ENCODE data around the gene COL4A1. TPM values are rescaled to one million over a fixed set of nuclear protein-coding genes. Genes with fewer than 3 reads are reported as not detected.

COL4A1 gene
- total RNA-seq, 1 experiment from 2014 or later = 591 TPM

- H3K4me3 ChIP-seq = no peak overlapping the region
- H3K27ac ChIP-seq = peak overlapping the region; percentile 73
- peaks cover 46% of the 10 kb centered on the region for H3K4me1 ChIP-seq (replicated peaks)
- no peaks in the 10 kb centered on the region for H3K9me3 ChIP-seq (replicated peaks)
- H3K27me3 ChIP-seq (replicated peaks) = no peaks in the 10 kb centered on the region
- DNase-seq (ENCODE audit: low read depth in 1 of 2, low spot score in 2 of 2) = peak; percentile 60 to 92
- H3K36me3 ChIP-seq = no peaks in the 10 kb centered on the region
Measured at GRCh38 chr13:110225609-110226574, 81.1 kb downstream of the COL4A1 start.

GRCh38 chr13:110225003-110225402, 82.0 kb downstream of the COL4A1 start:
- Histone ChIP-seq H3K27ac (peak overlapping the region; percentile 73), H3K27me3 (replicated peaks) (no peaks in the 10 kb centered on the region), H3K36me3 (no peaks in the 10 kb centered on the region), H3K4me1 (replicated peaks) (peaks cover 45% of the 10 kb centered on the region), H3K9me3 (replicated peaks) (no peaks in the 10 kb centered on the region), H3K4me3 (no peak overlapping the region)
- peak in 1 of 2 experiments; percentile 37 for DNase-seq (ENCODE audit: low read depth in 1 of 2, low spot score in 2 of 2)

- Histone ChIP-seq H3K27me3 (replicated peaks) (no peaks in the 10 kb centered on the region), H3K4me3 (no peak overlapping the region), H3K9me3 (replicated peaks) (no peaks in the 10 kb centered on the region), H3K27ac (no peak overlapping the region), H3K4me1 (replicated peaks) (peaks cover 40% of the 10 kb centered on the region), H3K36me3 (no peaks in the 10 kb centered on the region)
- DNase-seq (ENCODE audit: low read depth in 1 of 2, low spot score in 2 of 2) = peak in 1 of 2 experiments; percentile 34
Measured at GRCh38 chr13:110224519-110224918, 82.4 kb downstream of the COL4A1 start.

GRCh38 chr13:110221406-110222117, 85.4 kb downstream of the COL4A1 start:
- H3K4me1 ChIP-seq (replicated peaks) = peaks cover 33% of the 10 kb centered on the region
- no peak overlapping the region for H3K4me3 ChIP-seq
- H3K36me3 ChIP-seq = peaks cover 8% of the 10 kb centered on the region; the same call in 1 of the 2 replicates
- 0 out of 2 replicates have a peak overlapping the region, but pooled peaks have one; percentile 9 for H3K27ac ChIP-seq
- no peaks in the 10 kb centered on the region for H3K27me3 ChIP-seq (replicated peaks)
- DNase-seq (ENCODE audit: low read depth in 1 of 2, low spot score in 2 of 2) = no peak
- H3K9me3 ChIP-seq (replicated peaks) = no peaks in the 10 kb centered on the region

- H3K4me1 ChIP-seq (replicated peaks) = peaks cover 33% of the 10 kb centered on the region
- DNase-seq (ENCODE audit: low read depth in 1 of 2, low spot score in 2 of 2) = peak in 1 of 2 experiments; percentile 36
- H3K4me3 ChIP-seq = no peak overlapping the region
- H3K36me3 ChIP-seq = peaks cover 8% of the 10 kb centered on the region; the same call in 1 of the 2 replicates
- no peak overlapping the region for H3K27ac ChIP-seq
- H3K27me3 ChIP-seq (replicated peaks) = no peaks in the 10 kb centered on the region
- no peaks in the 10 kb centered on the region for H3K9me3 ChIP-seq (replicated peaks)
Measured at GRCh38 chr13:110220471-110220870, 86.5 kb downstream of the COL4A1 start.

- H3K4me1 ChIP-seq (replicated peaks) = peaks cover 33% of the 10 kb centered on the region
- H3K27ac ChIP-seq = no peak overlapping the region
- H3K27me3 ChIP-seq (replicated peaks) = no peaks in the 10 kb centered on the region
- no peak overlapping the region for H3K4me3 ChIP-seq
- no peaks in the 10 kb centered on the region for H3K9me3 ChIP-seq (replicated peaks)
- H3K36me3 ChIP-seq = peaks cover 9% of the 10 kb centered on the region; the same call in 1 of the 2 replicates
- DNase-seq (ENCODE audit: low read depth in 1 of 2, low spot score in 2 of 2) = peak in 1 of 2 experiments; percentile 43
Measured at GRCh38 chr13:110218581-110219201, 88.3 kb downstream of the COL4A1 start.

- Histone ChIP-seq H3K4me3 (no peak overlapping the region), H3K4me1 (replicated peaks) (peaks cover 34% of the 10 kb centered on the region), H3K27ac (no peak overlapping the region), H3K36me3 (peaks cover 17% of the 10 kb centered on the region), H3K9me3 (replicated peaks) (no peaks in the 10 kb centered on the region), H3K27me3 (replicated peaks) (no peaks in the 10 kb centered on the region)
- DNase-seq (ENCODE audit: low read depth in 1 of 2, low spot score in 2 of 2) = no peak
Measured at GRCh38 chr13:110217811-110218210, 89.1 kb downstream of the COL4A1 start.

GRCh38 chr13:110217085-110217484, 89.9 kb downstream of the COL4A1 start:
- H3K27me3 ChIP-seq (replicated peaks) = no peaks in the 10 kb centered on the region

GRCh38 chr13:110216398-110217041, 90.4 kb downstream of the COL4A1 start:
- peak in 1 of 2 experiments; percentile 37 for DNase-seq (ENCODE audit: low read depth in 1 of 2, low spot score in 2 of 2)
- Histone ChIP-seq H3K36me3 (peaks cover 28% of the 10 kb centered on the region), H3K4me1 (replicated peaks) (peaks cover 27% of the 10 kb centered on the region), H3K27me3 (replicated peaks) (no peaks in the 10 kb centered on the region), H3K4me3 (no peak overlapping the region), H3K27ac (0 out of 2 replicates have a peak overlapping the region, but pooled peaks have one; percentile 1), H3K9me3 (replicated peaks) (no peaks in the 10 kb centered on the region)

More at GRCh38 chr13:110217085-110217484, 89.9 kb downstream of the COL4A1 start:
- peaks cover 32% of the 10 kb centered on the region for H3K4me1 ChIP-seq (replicated peaks)
- peak in 1 of 2 experiments; percentile 39 for DNase-seq (ENCODE audit: low read depth in 1 of 2, low spot score in 2 of 2)
- H3K27ac ChIP-seq = no peak overlapping the region
- peaks cover 25% of the 10 kb centered on the region for H3K36me3 ChIP-seq
- no peaks in the 10 kb centered on the region for H3K9me3 ChIP-seq (replicated peaks)
- H3K4me3 ChIP-seq = no peak overlapping the region

GRCh38 chr13:110216006-110216397, 91.0 kb downstream of the COL4A1 start:
- Histone ChIP-seq H3K27ac (no peak overlapping the region), H3K36me3 (peaks cover 33% of the 10 kb centered on the region), H3K9me3 (replicated peaks) (no peaks in the 10 kb centered on the region), H3K4me1 (replicated peaks) (peaks cover 27% of the 10 kb centered on the region), H3K4me3 (no peak overlapping the region), H3K27me3 (replicated peaks) (no peaks in the 10 kb centered on the region)
- peak in 1 of 2 experiments; percentile 41 for DNase-seq (ENCODE audit: low read depth in 1 of 2, low spot score in 2 of 2)

GRCh38 chr13:110215606-110216005, 91.4 kb downstream of the COL4A1 start:
- Histone ChIP-seq H3K27me3 (replicated peaks) (no peaks in the 10 kb centered on the region), H3K27ac (no peak overlapping the region), H3K9me3 (replicated peaks) (no peaks in the 10 kb centered on the region), H3K4me1 (replicated peaks) (peaks cover 27% of the 10 kb centered on the region), H3K36me3 (peaks cover 37% of the 10 kb centered on the region), H3K4me3 (no peak overlapping the region)
- DNase-seq (ENCODE audit: low read depth in 1 of 2, low spot score in 2 of 2) = no peak

- no peaks in the 10 kb centered on the region for H3K27me3 ChIP-seq (replicated peaks)
- no peak overlapping the region for H3K4me3 ChIP-seq
- no peaks in the 10 kb centered on the region for H3K9me3 ChIP-seq (replicated peaks)
- H3K27ac ChIP-seq = no peak overlapping the region
- peaks cover 45% of the 10 kb centered on the region for H3K36me3 ChIP-seq
- DNase-seq (ENCODE audit: low read depth in 1 of 2, low spot score in 2 of 2) = peak in 1 of 2 experiments; percentile 40
- peaks cover 27% of the 10 kb centered on the region for H3K4me1 ChIP-seq (replicated peaks)
Measured at GRCh38 chr13:110214637-110215036, 92.3 kb downstream of the COL4A1 start.
